ENCODE measurements around the gene TMEM145.
"Not testable (repeated sequence)": the region's sequence is repeated elsewhere in the genome, so short reads cannot be mapped to it uniquely, and the experiment has no call there.

- TF ChIP-seq, protein P1, sequence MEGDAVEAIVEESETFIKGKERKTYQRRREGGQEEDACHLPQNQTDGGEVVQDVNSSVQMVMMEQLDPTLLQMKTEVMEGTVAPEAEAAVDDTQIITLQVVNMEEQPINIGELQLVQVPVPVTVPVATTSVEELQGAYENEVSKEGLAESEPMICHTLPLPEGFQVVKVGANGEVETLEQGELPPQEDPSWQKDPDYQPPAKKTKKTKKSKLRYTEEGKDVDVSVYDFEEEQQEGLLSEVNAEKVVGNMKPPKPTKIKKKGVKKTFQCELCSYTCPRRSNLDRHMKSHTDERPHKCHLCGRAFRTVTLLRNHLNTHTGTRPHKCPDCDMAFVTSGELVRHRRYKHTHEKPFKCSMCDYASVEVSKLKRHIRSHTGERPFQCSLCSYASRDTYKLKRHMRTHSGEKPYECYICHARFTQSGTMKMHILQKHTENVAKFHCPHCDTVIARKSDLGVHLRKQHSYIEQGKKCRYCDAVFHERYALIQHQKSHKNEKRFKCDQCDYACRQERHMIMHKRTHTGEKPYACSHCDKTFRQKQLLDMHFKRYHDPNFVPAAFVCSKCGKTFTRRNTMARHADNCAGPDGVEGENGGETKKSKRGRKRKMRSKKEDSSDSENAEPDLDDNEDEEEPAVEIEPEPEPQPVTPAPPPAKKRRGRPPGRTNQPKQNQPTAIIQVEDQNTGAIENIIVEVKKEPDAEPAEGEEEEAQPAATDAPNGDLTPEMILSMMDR (conservative IDR thresholded peaks at IDR 0.05; ENCODE audit: low read depth, low read length): not testable (repeated sequence)
- not testable (repeated sequence) for TF ChIP-seq EZH2 (IDR thresholded peaks at IDR 0.05; ENCODE audit: borderline replicate concordance, low read depth, low read length, poor library complexity, severe bottlenecking)
Measured at GRCh38 chr19:42266928-42267603, 46.0 kb upstream of the TMEM145 start.

All from A673 (cell line).